ENCODE measurements around the gene ZBTB38.
A peak's percentile ranks its signal among the peaks of the same experiment; 100 is the strongest.

Gene ZBTB38

DNA sequence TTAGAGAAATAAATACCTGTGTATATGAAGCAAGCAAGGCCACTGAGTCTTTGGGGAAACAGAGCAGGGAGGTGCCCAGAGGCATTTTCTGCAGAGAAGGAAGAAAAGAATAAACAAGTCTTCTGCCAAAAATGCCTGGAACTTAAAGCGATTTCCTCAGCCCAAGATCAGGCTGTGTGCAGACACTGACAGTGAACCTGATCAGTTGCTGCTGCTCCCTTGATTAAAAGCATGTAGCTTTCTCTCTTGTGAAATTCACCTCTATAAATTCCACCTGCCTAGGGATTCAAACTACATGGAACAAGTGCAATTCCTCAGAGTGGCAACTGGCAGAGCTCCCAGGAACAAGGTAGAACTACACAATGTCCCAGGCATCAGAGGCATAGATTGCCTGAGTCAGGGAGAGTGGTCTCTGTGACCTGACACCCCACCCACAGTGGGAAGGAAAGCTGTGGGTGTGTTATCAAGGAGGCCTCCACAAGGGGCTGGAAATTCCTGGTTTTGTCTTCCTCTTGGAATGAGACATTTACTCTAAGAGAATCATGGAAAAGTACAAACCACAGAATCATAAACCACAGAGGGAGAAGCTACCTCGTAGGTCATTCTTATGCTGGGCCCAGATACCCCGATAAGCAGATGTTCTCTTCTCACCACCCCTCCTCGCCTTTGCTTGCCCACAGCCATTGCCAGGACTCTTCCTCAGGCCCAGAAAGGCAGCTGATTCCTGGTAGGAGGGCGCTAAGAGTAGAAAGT lies 1.8 kb upstream of the ZBTB38 start:
- Mint-ChIP-seq H3K4me1 (peaks cover 49% of the 10 kb centered on the region), H3K27me3 (ENCODE audit: low read depth) (no peaks in the 10 kb centered on the region), H3K36me3 (ENCODE audit: low read depth) (peaks cover 7% of the 10 kb centered on the region), H3K27ac (peak overlapping the region; percentile 87 to 100 (median 99)), H3K9me3 (peaks cover 10% of the 10 kb centered on the region), H3K4me3 (peak overlapping the region in 2 of 3 experiments; percentile 6 to 30)
- TF ChIP-seq, protein P1, sequence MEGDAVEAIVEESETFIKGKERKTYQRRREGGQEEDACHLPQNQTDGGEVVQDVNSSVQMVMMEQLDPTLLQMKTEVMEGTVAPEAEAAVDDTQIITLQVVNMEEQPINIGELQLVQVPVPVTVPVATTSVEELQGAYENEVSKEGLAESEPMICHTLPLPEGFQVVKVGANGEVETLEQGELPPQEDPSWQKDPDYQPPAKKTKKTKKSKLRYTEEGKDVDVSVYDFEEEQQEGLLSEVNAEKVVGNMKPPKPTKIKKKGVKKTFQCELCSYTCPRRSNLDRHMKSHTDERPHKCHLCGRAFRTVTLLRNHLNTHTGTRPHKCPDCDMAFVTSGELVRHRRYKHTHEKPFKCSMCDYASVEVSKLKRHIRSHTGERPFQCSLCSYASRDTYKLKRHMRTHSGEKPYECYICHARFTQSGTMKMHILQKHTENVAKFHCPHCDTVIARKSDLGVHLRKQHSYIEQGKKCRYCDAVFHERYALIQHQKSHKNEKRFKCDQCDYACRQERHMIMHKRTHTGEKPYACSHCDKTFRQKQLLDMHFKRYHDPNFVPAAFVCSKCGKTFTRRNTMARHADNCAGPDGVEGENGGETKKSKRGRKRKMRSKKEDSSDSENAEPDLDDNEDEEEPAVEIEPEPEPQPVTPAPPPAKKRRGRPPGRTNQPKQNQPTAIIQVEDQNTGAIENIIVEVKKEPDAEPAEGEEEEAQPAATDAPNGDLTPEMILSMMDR (IDR thresholded peaks at IDR 0.05; ENCODE audit: unreplicated experiment in 3 of 3), result no peak

DNA sequence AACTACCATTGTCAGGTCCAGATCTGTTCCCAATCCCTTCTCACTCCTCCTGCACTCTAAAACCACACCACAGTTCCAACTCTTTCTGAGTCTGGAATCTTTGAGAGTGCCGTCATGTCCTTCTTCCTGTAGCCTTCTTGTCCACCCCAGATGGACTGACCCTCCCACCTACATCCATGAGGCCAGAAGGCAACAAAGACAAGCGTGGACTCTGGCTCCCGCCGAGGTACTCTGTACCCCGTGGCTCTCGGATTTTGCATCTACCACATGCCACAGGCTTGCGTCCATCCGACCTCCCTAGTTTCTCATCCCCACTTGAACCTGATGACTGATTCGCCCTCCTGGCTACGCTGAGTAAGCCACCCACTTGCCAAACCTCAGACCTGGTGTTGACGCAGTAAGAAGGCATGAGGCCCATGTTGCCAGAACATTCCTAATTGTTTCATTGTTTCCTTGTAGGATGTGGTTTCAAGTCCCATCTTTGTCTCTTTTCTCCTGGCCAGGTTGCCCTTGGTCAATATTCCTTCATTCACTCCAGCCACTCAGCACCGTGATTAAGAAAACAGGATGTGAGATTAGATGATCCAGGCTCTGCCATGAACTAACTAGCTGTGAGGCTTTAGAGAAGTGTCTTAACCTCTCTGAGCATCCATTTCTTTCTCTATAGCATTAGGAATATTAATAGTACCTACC lies 1.1 kb upstream of the ZBTB38 start:
- TF ChIP-seq, protein P1 (IDR thresholded peaks at IDR 0.05; ENCODE audit: unreplicated experiment in 3 of 3), result no peak
- Mint-ChIP-seq H3K27me3 (ENCODE audit: low read depth) (no peaks in the 10 kb centered on the region), H3K9me3 (peaks cover 10% of the 10 kb centered on the region), H3K4me3 (peak overlapping the region in 2 of 3 experiments; percentile 6 to 30), H3K4me1 (peaks cover 49% of the 10 kb centered on the region), H3K36me3 (ENCODE audit: low read depth) (peaks cover 12% of the 10 kb centered on the region), H3K27ac (peak overlapping the region; percentile 87 to 100 (median 99))

GRCh38 chr3:141368925-141369794 lies 856 bp downstream of the ZBTB38 start:
- peaks cover 8% of the 10 kb centered on the region for H3K36me3 Mint-ChIP-seq (ENCODE audit: low read depth)
- peak overlapping the region; percentile 96 to 100 (median 99) for H3K27ac Mint-ChIP-seq
- TF ChIP-seq, protein P1 (IDR thresholded peaks at IDR 0.05; ENCODE audit: unreplicated experiment in 3 of 3), result no peak
- H3K27me3 Mint-ChIP-seq (ENCODE audit: low read depth), result no peaks in the 10 kb centered on the region
- H3K9me3 Mint-ChIP-seq, result no peaks in the 10 kb centered on the region
- peaks cover 59% of the 10 kb centered on the region for H3K4me1 Mint-ChIP-seq
- peak overlapping the region; percentile 44 to 75 (median 67) for H3K4me3 Mint-ChIP-seq

- Mint-ChIP-seq H3K36me3 (ENCODE audit: low read depth) (peaks cover 8% of the 10 kb centered on the region), H3K4me3 (peak overlapping the region in 1 of 3 experiments; percentile 62), H3K4me1 (peaks cover 59% of the 10 kb centered on the region), H3K27ac (peak overlapping the region; percentile 96 to 100 (median 99)), H3K27me3 (ENCODE audit: low read depth) (no peaks in the 10 kb centered on the region), H3K9me3 (no peaks in the 10 kb centered on the region)
- TF ChIP-seq, protein P1 (IDR thresholded peaks at IDR 0.05; ENCODE audit: unreplicated experiment in 3 of 3), result peak; percentile 25 to 45 (median 45)
Observed at GRCh38 chr3:141370065-141370533, 1.8 kb downstream of the ZBTB38 start.

DNA sequence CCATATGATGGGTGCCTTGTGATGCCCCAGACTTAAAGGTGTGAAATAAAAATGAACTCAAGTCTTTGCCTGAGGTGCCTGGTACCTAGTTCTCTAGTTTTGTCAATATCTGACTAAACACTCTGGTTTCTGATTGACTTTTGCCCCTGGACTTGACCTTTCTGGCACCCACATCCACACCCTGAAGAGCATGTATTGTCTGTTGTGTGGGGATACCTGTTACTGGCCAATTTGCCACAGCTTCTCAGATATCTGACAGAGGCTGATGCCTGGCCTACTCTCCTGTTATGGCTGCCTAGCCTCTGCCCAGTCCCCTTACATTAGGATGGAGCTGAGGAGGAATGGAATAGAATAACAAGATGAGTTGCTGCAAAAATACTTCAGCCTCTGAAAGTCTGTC lies 3.6 kb downstream of the ZBTB38 start:
- TF ChIP-seq, protein P1 (IDR thresholded peaks at IDR 0.05; ENCODE audit: unreplicated experiment in 3 of 3), result no peak
- Mint-ChIP-seq H3K4me1 (peaks cover 47% of the 10 kb centered on the region), H3K27ac (peak overlapping the region in 1 of 3 experiments; percentile 71), H3K27me3 (ENCODE audit: low read depth) (no peaks in the 10 kb centered on the region), H3K9me3 (no peaks in the 10 kb centered on the region), H3K4me3 (no peak overlapping the region), H3K36me3 (ENCODE audit: low read depth) (peaks cover 22% of the 10 kb centered on the region)
